Heart left ventricle (tissue), 13 donors: Measurements from ENCODE around the gene ADAM17.

Experiments
- CTCF ChIP-seq, 12 donors: fragments of 200-600 bp; sonication (generic) in 4 of 12; IDR thresholded peaks; one replicate each; pipeline versions ENCODE4 v1.5.0 to v1.8.0; 2018 to 2022; ENCODE audit warnings: antibody characterized with exemption in 12 of 12, mild to moderate bottlenecking in 5 of 12
- POLR2A ChIP-seq, 2 donors: fragments of 450-650 bp; IDR thresholded peaks; one replicate each; pipeline ENCODE4 v1.6.1; 2017; ENCODE audit warnings: antibody characterized with exemption in 2 of 2, mild to moderate bottlenecking in 2 of 2, moderate library complexity in 2 of 2
- donor health status: ischemic (EF 13 %, LVEDD 7.1; RV severe dilation, severe dysfunction).
- donor health status: DM: no; HTN: yes; CAD: no.
- donor health status: DM: no; HTN: no; CAD: no.
- donor health status: ischemic (EF 25% LVEDD 6.9; RV normal size, moderate dysfunction).
- donor health status: ischemic (EF 25% LVEDD 5.7; RV mildly dilated, moderate dysfunction).
- donor health status: ischemic (EF 35%, LVEDD 5.7; RV mildly dilated, moderate dysfunction).
- donor health status: nonischemic (EF 11% LVEDD 7.7; RV severe dilation, severe dysfunction).
- donor health status: DM: yes; HTN: yes; CAD: no.
- donor health status: PGD.
- donor health status: ischemic (EF 29% LVEDD 5.4; RV normal size, mild dysfunction).
- donor health status: nonischemic (EF 23%, LVEDD 6.1; RV moderate dilation, normal function).

GRCh38 chr2:9439536-9439935 is 116.1 kb downstream of the ADAM17 start:
- TF ChIP-seq CTCF (IDR thresholded peaks at IDR 0.05) (no peak), POLR2A (IDR thresholded peaks at IDR 0.05) (no peak)
